Dermis microvascular lymphatic vessel endothelial cell (primary cell): ENCODE data around the gene DEFB132. TPM values are rescaled to one million over a fixed set of nuclear protein-coding genes. Genes with fewer than 3 reads are reported as not detected.

Experiments used
- DNase-seq, 2 donors: peaks; one replicate each; pipeline versions ENCODE4 v3.0.0 to v3.0.0-alpha.2; 2010; ENCODE audit warnings: low read depth in 2 of 2
- total RNA-seq: library from RNA; depleted of rRNA; stranded (reverse); fragments of >200 nt; gene quantifications from 2 replicates; pipeline ENCODE4 v1.2.1, GENCODE V29; 2014

DEFB132 gene
- total RNA-seq, 1 donor from 2014 or later: not detected

GRCh38 chr20:263701-264100, 6.2 kb downstream of the DEFB132 start:
- DNase-seq: no peak

DNA sequence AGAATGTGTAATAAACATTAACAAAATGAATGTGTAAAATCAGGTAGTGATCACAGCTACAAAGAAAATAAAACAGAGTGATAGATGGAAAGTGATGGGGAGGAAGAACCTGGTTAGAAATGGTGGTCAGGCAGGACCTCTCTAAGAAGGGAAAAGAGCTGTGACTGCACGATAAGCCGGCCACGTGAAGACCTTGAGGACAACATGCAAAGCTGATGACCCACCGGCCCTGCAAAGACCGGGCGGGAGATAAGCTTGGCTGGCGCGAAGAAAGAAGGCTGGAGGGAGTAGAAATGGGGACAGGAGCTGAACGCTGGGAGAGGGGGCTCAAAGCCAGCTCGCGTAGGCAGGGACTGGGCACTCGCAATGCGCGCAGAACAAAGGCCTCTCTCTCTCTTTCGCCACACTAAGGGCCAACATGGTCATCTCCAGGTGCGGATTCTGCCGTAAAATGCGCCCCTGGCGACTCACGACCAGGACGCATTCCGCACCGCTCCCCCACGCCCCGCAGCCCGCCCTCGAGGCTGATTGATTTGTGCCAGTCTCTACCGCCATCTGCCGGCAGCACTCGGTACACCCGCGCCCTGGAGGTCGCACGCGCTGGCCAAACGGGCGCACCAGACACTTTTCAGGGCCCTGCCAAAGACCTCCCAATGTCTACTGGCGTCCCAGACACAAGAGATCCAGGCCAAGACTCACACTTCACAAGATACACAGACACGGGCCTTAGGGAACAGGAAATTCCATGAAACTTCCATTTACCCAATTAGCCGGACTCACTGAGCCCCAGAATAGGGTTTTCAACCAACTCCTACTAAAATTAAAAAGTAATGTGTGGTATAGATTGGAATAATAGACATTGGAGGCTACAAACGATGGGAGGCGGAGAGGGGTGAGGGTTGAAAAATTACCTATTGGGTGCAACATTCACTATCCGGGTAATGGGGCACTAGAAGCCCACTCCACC, 9.4 kb downstream of the DEFB132 start:
- DNase-seq: peak; percentile 54 to 81

DNA sequence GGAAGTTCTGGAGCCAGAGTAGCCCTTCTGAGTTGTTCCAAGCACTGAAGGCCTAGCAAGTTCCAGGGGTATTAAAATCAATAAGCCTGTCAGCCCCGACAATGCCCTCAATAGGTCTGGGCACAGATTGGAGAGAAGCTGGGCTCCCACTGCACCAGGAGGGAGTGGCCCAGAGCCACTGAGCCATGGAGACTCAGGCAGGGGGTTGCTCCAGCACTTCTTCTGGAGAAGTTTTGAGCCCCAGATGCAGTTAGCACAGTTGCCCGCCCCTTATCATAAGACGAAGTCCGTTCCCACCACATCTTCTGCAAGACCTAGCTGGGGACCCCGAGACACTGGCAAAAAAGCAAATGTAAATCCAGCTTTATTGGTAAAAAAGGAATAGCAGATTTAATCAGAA, 13.0 kb downstream of the DEFB132 start:
- no peak for DNase-seq

DNA sequence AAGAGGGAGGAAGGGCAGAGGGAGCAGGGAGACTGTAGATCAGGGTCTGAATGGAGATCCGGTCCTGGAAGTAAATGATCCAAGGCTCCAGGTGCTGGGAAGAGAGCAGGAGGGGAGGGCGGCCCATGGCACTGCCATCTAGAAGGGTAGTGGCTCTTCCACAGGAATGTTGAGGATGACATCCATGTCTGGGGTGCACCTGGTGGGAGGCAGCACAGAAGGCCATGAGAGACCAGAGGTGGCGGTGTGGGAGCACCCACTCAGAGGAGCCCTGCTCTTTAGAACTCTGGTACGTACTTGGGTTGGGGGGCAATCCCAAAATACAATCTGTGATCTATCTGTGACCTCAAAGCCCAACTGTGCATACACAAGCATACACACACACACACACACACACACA, 13.5 kb downstream of the DEFB132 start:
- no peak for DNase-seq

DNA sequence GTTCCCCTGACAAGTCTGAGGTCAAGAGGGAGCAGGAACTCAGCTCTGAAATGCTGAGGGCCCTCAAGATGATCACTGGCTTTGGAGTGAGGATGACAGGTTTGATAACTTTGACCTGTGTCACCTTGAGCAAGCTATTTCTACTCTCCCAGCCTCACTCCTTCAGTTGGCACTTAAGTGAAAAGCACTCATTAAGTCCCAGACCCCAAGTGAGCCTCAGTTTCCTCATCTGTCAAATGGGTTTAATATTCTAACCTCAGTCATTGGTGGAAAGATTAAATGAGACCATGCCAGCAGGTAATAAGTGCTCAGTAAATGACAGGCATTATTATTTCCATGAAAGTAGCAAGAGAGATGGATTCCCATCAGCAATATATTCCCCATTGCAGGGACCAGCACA, 14.0 kb downstream of the DEFB132 start:
- DNase-seq: no peak

DNA sequence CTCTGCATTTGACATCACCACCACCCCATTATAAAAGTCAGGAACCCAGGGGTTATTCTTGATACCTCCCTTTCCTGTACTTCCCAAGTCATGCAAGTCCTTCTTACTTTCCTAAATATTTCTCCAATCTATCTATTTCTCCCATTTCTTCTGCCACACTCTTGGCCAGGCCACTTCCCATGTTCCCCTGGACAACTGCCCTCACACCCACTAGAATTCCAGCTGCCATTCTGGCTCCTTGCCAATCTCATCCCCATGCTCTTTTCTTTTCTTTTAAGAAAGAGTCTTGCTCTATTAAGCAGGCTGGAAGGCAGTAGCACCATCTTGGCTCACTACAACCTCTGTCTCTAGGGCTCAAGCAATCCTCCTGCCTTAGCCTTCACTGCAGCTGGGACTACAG, 15.2 kb downstream of the DEFB132 start:
- DNase-seq: no peak

- DNase-seq: no peak
These were observed 16.4 kb downstream of the DEFB132 start for GRCh38 chr20:273884-274283.

DNA sequence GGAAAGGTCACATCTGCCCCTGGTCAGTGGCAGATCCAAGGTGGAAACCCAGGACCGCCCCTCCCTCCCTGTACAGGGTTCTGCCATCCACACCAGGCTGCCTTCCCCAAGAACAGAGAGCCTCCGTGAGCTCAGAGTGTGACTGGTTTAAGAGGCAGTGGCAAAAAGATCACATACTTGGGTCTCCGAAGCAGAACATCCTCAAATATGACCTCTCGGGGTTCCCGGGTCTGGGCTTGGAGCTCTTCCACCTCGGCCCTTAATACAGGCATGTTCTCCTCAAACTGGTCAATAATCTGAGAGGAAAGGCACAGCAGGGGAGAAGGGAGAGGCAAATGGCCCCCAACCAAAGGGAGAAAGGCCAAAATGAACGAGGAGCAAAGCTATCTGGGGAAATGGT, 18.3 kb downstream of the DEFB132 start:
- DNase-seq: no peak

DNA sequence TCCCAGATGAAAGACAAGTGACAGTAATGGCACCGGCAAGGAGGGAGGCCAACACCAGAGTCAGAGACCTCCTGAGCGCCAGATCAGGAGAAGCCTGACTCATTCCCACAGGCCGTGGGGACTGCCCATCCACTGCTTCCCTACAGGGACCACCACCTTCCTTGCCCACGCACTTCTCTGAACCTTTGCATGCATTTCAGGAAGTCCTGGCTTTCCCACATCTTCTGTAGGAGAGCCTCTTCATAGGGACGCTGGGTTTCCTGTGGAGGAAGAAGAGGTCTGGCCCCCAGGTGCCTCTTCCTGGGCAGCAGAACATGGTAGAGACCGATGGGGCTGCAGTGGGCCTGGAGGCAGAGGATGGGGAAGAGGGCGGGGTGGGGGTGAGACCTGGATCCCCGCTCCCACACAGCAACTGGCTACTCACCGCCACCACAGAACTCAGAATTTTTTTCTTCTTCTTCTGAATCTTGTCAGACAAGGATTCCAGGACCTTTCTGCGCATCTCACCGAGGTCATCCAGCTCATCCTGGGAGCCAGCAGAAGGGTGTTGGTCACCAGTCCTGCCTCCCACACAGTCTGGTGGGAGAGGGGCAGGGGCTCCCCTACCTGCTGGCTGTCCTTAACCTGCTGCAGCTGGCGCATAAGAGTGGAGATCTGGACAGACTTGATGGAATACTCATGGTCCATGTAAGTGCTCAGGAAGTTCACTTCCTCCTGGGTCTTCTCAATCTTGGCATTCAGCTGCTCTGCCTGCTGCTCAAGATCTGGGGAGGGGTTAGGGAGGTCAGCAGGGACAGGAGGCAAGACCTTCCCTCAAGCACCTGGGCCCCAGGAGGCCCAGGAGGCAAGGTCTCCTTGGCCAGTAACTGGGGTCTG, 19.3 kb downstream of the DEFB132 start:
- no peak for DNase-seq

DNA sequence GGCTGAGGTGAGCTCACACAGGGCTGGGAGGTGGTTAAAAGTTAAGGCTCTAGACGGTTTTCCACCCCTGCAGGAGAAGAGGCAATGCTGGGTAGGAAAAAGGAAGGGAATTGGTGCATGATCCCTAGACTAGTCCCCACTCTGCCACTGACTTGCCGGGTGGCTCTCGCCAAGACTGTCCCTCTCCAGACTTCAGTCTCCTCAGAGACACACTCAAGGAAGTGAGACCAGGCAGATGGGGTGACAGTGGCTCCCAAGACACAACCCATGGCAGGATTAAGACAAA, 19.9 kb downstream of the DEFB132 start:
- no peak for DNase-seq

GRCh38 chr20:278181-278580, 20.7 kb downstream of the DEFB132 start:
- DNase-seq: no peak

- DNase-seq: peak in 1 of 2 donors; percentile 29
These were observed 21.4 kb downstream of the DEFB132 start for GRCh38 chr20:278607-279571.

DNA sequence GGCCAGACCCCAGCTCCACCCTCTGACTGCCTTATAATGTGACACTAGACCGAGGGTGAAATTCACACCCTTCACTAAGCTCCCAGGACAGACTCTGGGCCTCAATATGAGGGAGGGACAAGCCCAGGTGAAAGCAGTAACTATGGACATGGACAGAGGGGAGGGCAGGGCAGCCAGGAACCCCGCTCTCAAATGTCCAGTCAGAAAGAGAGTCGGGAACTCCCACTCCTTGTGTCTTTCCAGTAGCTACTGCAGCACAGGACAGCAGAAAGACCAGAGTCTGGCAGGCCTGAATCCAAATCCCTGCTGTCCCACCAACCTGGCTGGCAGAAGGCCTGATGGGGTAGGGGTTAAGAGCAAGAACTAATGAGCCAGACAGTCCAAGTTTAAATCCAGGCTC, 26.6 kb downstream of the DEFB132 start:
- DNase-seq: no peak

- no peak for DNase-seq
These were observed 29.0 kb downstream of the DEFB132 start for GRCh38 chr20:286508-286907.

DNA sequence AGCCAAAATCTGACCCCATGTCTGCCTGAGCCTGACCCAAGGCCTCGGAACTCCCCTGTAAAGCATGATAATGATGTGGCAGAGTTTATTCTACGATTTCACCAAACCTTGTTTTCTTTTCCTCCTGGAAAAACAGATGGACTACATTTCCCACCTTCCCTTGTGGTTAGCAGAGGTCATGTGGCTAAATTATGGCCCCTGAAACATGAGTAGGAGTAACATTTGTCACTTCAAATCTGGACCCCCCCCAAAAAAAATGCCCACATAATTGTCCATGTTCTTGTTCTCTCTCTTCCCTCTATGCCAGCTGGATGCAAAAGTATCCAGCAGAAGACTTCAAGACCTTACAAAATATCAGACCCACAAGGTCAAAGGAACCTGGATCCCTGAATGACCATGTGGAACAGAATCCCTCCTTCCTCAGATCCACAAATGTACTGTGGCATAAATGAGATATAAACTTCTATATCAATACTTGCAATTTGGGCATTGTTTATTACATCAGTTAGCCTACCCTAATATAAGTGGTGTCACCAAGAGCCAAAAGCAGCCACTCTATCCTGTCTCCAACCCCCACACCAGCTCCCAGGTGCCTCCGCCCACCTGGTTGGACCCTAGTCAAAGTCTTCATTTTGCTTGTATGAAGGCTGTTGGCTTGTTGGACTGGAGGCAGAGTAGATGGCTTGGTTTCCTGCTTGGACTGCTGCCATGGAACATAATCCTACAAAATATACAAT, 31.6 kb downstream of the DEFB132 start:
- DNase-seq: peak in 1 of 2 donors; percentile 19

DNA sequence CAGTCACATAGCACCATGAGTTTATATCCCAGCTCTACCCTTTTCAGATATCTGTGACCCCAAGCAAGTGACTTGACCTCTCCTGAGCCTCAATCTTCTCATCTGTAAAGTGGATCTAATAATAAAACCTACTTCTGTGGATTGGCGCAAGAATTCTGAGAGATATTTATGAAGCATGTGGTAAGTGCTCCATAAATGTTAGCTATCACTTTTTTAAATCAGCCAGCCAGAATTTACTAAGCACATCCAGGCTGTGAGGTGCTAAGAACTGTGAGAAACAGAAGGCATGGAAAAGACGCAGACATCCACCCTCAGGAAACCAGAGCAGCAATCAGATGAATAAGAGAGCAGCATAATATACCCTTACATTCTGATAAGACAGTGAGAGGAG, 32.2 kb downstream of the DEFB132 start:
- peak in 1 of 2 donors; percentile 21 for DNase-seq

DNA sequence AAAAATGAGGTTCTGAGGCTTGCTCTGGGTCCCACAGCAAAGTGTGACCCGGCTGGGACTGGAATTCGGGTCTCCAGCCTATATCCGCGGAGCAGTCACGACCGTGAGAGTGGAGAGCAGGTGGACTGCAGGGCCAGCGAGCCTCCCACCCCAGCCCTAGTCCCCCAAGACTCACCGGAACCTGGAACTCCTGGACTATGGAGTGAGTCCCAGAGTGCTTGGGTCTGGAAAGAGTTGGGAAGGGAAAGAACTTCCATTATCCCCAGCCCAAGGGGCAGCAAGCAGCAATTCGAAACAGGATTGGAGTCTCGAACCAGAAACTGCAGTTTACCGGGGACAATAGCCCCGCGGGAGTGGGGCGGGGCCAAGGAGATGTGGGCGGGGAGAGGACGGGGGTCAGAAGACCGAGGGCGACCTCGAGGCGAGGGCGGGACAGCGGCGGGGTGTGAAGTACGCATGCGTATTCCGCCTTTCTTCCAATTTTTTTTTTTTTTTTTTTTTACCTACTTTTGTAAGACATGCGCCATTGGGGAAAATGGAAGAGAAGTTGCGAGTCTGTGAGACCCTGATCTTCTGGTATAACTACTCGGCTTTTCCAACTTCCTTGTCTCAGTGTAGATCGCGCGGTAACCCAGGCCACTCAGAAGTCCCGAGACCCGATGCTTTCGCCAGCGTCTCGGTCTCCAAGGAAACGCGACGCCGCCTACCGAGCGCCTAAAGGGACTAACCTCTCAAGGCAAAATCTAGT, 32.7 kb downstream of the DEFB132 start, which contains the start of gene C20orf96:
Gene C20orf96, minus strand, starts transcription at position 667 of the 748 bp plus-strand sequence. Its CDS starts 140 bp downstream, at position 527.
- DNase-seq: peak; percentile 57 to 90

DNA sequence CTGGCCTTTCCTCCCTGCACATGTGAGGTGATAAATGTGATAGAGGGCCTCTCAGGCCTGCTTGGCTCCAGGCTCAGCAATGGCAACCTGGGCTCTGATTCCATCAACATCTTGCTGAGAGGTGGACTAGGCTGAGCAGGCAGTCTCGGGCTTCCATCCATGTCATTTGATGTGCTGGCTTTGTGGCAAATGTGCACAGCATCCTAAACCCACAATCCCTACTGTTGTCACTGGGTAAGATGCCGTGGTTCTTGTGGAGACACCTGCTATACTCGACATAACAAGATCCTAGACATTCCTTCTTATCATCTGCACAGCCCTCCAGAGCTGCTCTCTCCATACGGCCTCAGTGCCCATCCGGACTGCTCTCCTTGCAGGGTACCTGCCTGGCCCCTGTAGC, 37.1 kb downstream of the DEFB132 start:
- DNase-seq: no peak

DNA sequence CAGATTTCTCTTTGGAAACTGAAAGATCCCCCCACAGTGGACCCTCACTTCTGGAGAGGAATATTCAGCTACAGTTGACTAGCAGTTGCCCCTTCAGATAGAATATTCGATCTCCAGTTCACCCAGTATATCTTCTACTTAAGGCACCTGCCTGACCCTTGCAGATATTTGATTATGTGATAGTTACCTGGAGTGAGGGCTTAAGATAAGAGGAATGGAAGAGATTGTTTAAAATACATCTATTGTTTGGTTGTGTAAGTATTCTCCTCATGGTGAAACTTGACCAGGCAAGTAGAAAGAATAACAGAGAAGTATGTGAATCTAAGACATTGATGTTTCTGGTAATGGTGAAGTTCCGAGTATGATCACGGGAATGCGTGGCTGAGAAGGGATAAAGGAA, 38.3 kb downstream of the DEFB132 start:
- DNase-seq: no peak
